WTC11 (cell line): Measurements from ENCODE around the gene RAD51AP2. TPM values are rescaled to one million over a fixed set of nuclear protein-coding genes. Genes with fewer than 3 reads are reported as not detected.

Experiments
- ARID4B ChIP-seq: sonication (generic); formaldehyde crosslinking; IDR thresholded peaks from 2 replicates; pipeline ENCODE4 v1.8.0; 2023; ENCODE audit warnings: missing genetic modification reagents, mild to moderate bottlenecking, borderline replicate concordance
- ATF1 ChIP-seq: sonication (generic); formaldehyde crosslinking; IDR thresholded peaks from 2 replicates; pipeline ENCODE4 v1.8.1; 2023; ENCODE audit warnings: mild to moderate bottlenecking, moderate library complexity, missing genetic modification reagents
- CDX4 ChIP-seq: fragments of 250-450 bp; sonication (Bioruptor Pico); IDR thresholded peaks from 2 replicates; pipeline ENCODE4 v1.9.0; 2021; ENCODE audit warnings: moderate library complexity, mild to moderate bottlenecking, inconsistent platforms, borderline replicate concordance
- ELF4 ChIP-seq: sonication (generic); formaldehyde crosslinking; IDR thresholded peaks from 2 replicates; pipeline ENCODE4 v1.8.1; 2022; ENCODE audit warnings: low read depth, mild to moderate bottlenecking, moderate library complexity, missing genetic modification reagents
- ESRRA ChIP-seq: sonication (generic); formaldehyde crosslinking; IDR thresholded peaks from 2 replicates; pipeline ENCODE4 v1.8.1; 2022; ENCODE audit warnings: mild to moderate bottlenecking, missing genetic modification reagents, borderline replicate concordance
- ETV6 ChIP-seq: sonication (generic); formaldehyde crosslinking; IDR thresholded peaks from 2 replicates; pipeline ENCODE4 v1.8.1; 2022; ENCODE audit warnings: mild to moderate bottlenecking, missing genetic modification reagents
- FOXK1 ChIP-seq: sonication (generic); formaldehyde crosslinking; IDR thresholded peaks from 2 replicates; pipeline ENCODE4 v1.8.0; 2022; ENCODE audit warnings: mild to moderate bottlenecking, moderate library complexity, missing genetic modification reagents
- GTF2I ChIP-seq: fragments of 250-450 bp; sonication (Bioruptor Pico); conservative IDR thresholded peaks from 2 replicates; pipeline ENCODE4 v1.4.0; 2021; ENCODE audit warnings: mild to moderate bottlenecking
- JAZF1 ChIP-seq: fragments of 250-450 bp; sonication (Bioruptor Pico); IDR thresholded peaks from 2 replicates; pipeline ENCODE4 v1.9.0; 2021; ENCODE audit warnings: moderate library complexity, mild to moderate bottlenecking, inconsistent platforms
- JUN ChIP-seq: sonication (generic); formaldehyde crosslinking; IDR thresholded peaks from 2 replicates; pipeline ENCODE4 v1.8.0; 2023; ENCODE audit warnings: mild to moderate bottlenecking, missing genetic modification reagents
- MXD4 ChIP-seq: fragments of 250-450 bp; sonication (Bioruptor Pico); IDR thresholded peaks from 2 replicates; pipeline ENCODE4 v1.8.0; 2021; ENCODE audit warnings: mild to moderate bottlenecking, moderate library complexity, borderline replicate concordance
- NFATC4 ChIP-seq: fragments of 250-450 bp; sonication (Bioruptor Pico); IDR thresholded peaks from 2 replicates; pipeline ENCODE4 v1.9.0; 2021; ENCODE audit warnings: mild to moderate bottlenecking
- NFE2L1 ChIP-seq: sonication (generic); formaldehyde crosslinking; IDR thresholded peaks from 2 replicates; pipeline ENCODE4 v1.8.1; 2023; ENCODE audit warnings: missing genetic modification reagents
- NFYB ChIP-seq: sonication (generic); formaldehyde crosslinking; conservative IDR thresholded peaks from 2 replicates; pipeline ENCODE4 v1.8.0; 2022; ENCODE audit warnings: low read depth, missing genetic modification reagents
- NR1H2 ChIP-seq: sonication (generic); formaldehyde crosslinking; IDR thresholded peaks from 2 replicates; pipeline ENCODE4 v1.9.0; 2021; ENCODE audit warnings: mild to moderate bottlenecking, moderate library complexity, missing genetic modification reagents
- NR3C1 ChIP-seq: sonication (generic); formaldehyde crosslinking; conservative IDR thresholded peaks from 2 replicates; pipeline ENCODE4 v1.8.1; 2023; ENCODE audit warnings: low read depth, mild to moderate bottlenecking, missing genetic modification reagents
- OVOL2 ChIP-seq: fragments of 250-450 bp; sonication (Bioruptor Pico); IDR thresholded peaks from 2 replicates; pipeline ENCODE4 v1.9.0; 2021; ENCODE audit warnings: mild to moderate bottlenecking, borderline replicate concordance
- PRDM15 ChIP-seq: sonication (generic); formaldehyde crosslinking; IDR thresholded peaks from 2 replicates; pipeline ENCODE4 v1.8.0; 2022; ENCODE audit warnings: missing genetic modification reagents
- PRRX2 ChIP-seq: fragments of 250-450 bp; sonication (Bioruptor Pico); IDR thresholded peaks from 2 replicates; pipeline ENCODE4 v1.8.0; 2021; ENCODE audit warnings: mild to moderate bottlenecking
- SOX15 ChIP-seq: fragments of 250-450 bp; sonication (Bioruptor Pico); IDR thresholded peaks from 2 replicates; pipeline ENCODE4 v1.9.0; 2021; ENCODE audit warnings: mild to moderate bottlenecking
- TCF7 ChIP-seq: sonication (generic); formaldehyde crosslinking; IDR thresholded peaks from 2 replicates; pipeline ENCODE4 v1.8.0; 2022; ENCODE audit warnings: mild to moderate bottlenecking, low read depth, missing genetic modification reagents, moderate library complexity
- TP53 ChIP-seq: sonication (generic); formaldehyde crosslinking; IDR thresholded peaks from 2 replicates; pipeline ENCODE4 v1.8.1; 2023; ENCODE audit warnings: mild to moderate bottlenecking, missing genetic modification reagents
- ZBTB43 ChIP-seq: sonication (generic); formaldehyde crosslinking; IDR thresholded peaks from 2 replicates; pipeline ENCODE4 v1.8.1; 2023; ENCODE audit warnings: mild to moderate bottlenecking, missing genetic modification reagents
- ZNF121 ChIP-seq: sonication (generic); formaldehyde crosslinking; IDR thresholded peaks from 2 replicates; pipeline ENCODE4 v1.8.0; 2023; ENCODE audit warnings: missing genetic modification reagents
- ZNF219 ChIP-seq: sonication (generic); formaldehyde crosslinking; IDR thresholded peaks from 2 replicates; pipeline ENCODE4 v1.8.0; 2023; ENCODE audit warnings: missing genetic modification reagents, mild to moderate bottlenecking, borderline replicate concordance
- ZNF232 ChIP-seq: sonication (generic); formaldehyde crosslinking; IDR thresholded peaks from 2 replicates; pipeline ENCODE4 v1.8.0; 2022; ENCODE audit warnings: mild to moderate bottlenecking, missing genetic modification reagents
- ZNF281 ChIP-seq: sonication (generic); formaldehyde crosslinking; IDR thresholded peaks from 2 replicates; pipeline ENCODE4 v1.8.0; 2023; ENCODE audit warnings: mild to moderate bottlenecking, missing genetic modification reagents
- total RNA-seq: library from RNA; stranded (reverse); gene quantifications from 3 replicates; pipeline ENCODE4 v1.2.3, GENCODE V29; 2021
- TF ChIP-seq, protein P1 (sequence below): fragments of 250-450 bp; sonication (Bioruptor Pico); IDR thresholded peaks from 2 replicates; pipeline ENCODE4 v1.9.0; 2021; ENCODE audit warnings: mild to moderate bottlenecking

RAD51AP2 gene
- total RNA-seq, 1 experiment from 2014 or later = 0.26 TPM

GRCh38 chr2:17538844-17539554 lies 20.8 kb upstream of the RAD51AP2 start (continued):
- TF ChIP-seq JUN (CRISPR knock-in tag) = peak; percentile 36; the same call in 1 of the 2 replicates
- no peak for TF ChIP-seq NFATC4 (CRISPR knock-in tag)
- TF ChIP-seq NFE2L1 (CRISPR knock-in tag) = no peak
- TF ChIP-seq ZNF219 (CRISPR knock-in tag) = peak; percentile 51; the same call in 1 of the 2 replicates
- peak; percentile 73; the same call in 1 of the 2 replicates for TF ChIP-seq TP53 (CRISPR knock-in tag)
- no peak for TF ChIP-seq NFYB (CRISPR knock-in tag)
- peak; percentile 69; the same call in 1 of the 2 replicates for TF ChIP-seq ARID4B (CRISPR knock-in tag)
- TF ChIP-seq JAZF1 (CRISPR knock-in tag) = no peak
- no peak for TF ChIP-seq ATF1
- TF ChIP-seq ZNF232 (CRISPR knock-in tag) = peak; percentile 63; the same call in 1 of the 2 replicates
- no peak for TF ChIP-seq GTF2I (CRISPR knock-in tag)
- TF ChIP-seq OVOL2 (CRISPR knock-in tag) = no peak
- no peak for TF ChIP-seq ZNF281 (CRISPR knock-in tag)
- peak; percentile 56; the same call in 1 of the 2 replicates for TF ChIP-seq FOXK1 (CRISPR knock-in tag)
- TF ChIP-seq NR3C1 (CRISPR knock-in tag) = 0 out of 2 replicates have a peak, but pooled peaks have one; percentile 61
- TF ChIP-seq SOX15 (CRISPR knock-in tag) = no peak
- no peak for TF ChIP-seq CDX4 (CRISPR knock-in tag)
- TF ChIP-seq ETV6 (CRISPR knock-in tag) = peak; percentile 47; the same call in 1 of the 2 replicates
- TF ChIP-seq TCF7 (CRISPR knock-in tag) = no peak
- no peak for TF ChIP-seq ESRRA (CRISPR knock-in tag)
- no peak for TF ChIP-seq PRRX2
- no peak for TF ChIP-seq MXD4 (CRISPR knock-in tag)
- TF ChIP-seq NR1H2 = no peak
- TF ChIP-seq ELF4 (CRISPR knock-in tag) = 0 out of 2 replicates have a peak, but pooled peaks have one; percentile 23
- TF ChIP-seq PRDM15 (CRISPR knock-in tag) = peak; percentile 98
- no peak for TF ChIP-seq ZNF121 (CRISPR knock-in tag)
- no peak for TF ChIP-seq ZBTB43
- TF ChIP-seq, protein P1, sequence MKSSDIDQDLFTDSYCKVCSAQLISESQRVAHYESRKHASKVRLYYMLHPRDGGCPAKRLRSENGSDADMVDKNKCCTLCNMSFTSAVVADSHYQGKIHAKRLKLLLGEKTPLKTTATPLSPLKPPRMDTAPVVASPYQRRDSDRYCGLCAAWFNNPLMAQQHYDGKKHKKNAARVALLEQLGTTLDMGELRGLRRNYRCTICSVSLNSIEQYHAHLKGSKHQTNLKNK = no peak
